IMR-90 (cell line): Measurements from ENCODE around the gene HDHD5. TPM values are rescaled to one million over a fixed set of nuclear protein-coding genes. Genes with fewer than 3 reads are reported as not detected.

Experiments used
- ATAC-seq: fragments of 200-7000 bp; cut with Tn5 transposase; 2 replicates; pipeline ENCODE4 v1.9.1; 2020; ENCODE audit warnings: low read depth, mild to moderate bottlenecking, moderate library complexity
- BruUV-seq: library from RNA; stranded (reverse); fragments of 400-500 nt; replicated peaks from 2 replicates; lab custom pipeline; 2021; lab: Mats Ljungman, UMichigan
- CTCF ChIA-PET: fragments of 300-600 bp; formaldehyde crosslinking; extraction: SDS; loops from one replicate; lab custom pipeline; 2021; ENCODE audit warnings: antibody characterized with exemption; lab: Yijun Ruan, JAX
- POLR2A ChIA-PET: fragments of 300-600 bp; sonication (Branson Sonifier 250); formaldehyde crosslinking; loops from one replicate; lab custom pipeline; 2022; ENCODE audit warnings: antibody characterized with exemption; ENCODE audit not compliant: unreplicated experiment; lab: Charles Lee
- DNase-seq: peaks from one replicate; pipeline ENCODE4 v3.0.0; 2013
- H2AFZ ChIP-seq: replicated peaks from 2 replicates; pipeline ENCODE3; 2013; ENCODE audit warnings: low read length, mild to moderate bottlenecking; ENCODE audit not compliant: poor library complexity
- H2AK5ac ChIP-seq: 2 replicates; pipeline ENCODE4 v1.6.1; 2013; ENCODE audit warnings: low read depth, low read length, inconsistent platforms
- H2AK9ac ChIP-seq: replicated peaks from 2 replicates; pipeline ENCODE3; 2013; ENCODE audit warnings: mild to moderate bottlenecking, low read depth, low read length, moderate library complexity; ENCODE audit not compliant: poor library complexity
- H2BK120ac ChIP-seq: 2 replicates; pipeline ENCODE4 v1.6.1; 2013; ENCODE audit warnings: low read depth, low read length, inconsistent platforms
- H2BK15ac ChIP-seq: 3 replicates; pipeline ENCODE4 v1.6.1; 2013; ENCODE audit warnings: low read depth, low read length, inconsistent platforms
- H2BK20ac ChIP-seq: 2 replicates; pipeline ENCODE4 v1.6.1; 2013; ENCODE audit warnings: low read depth, mild to moderate bottlenecking, inconsistent platforms, low read length, moderate library complexity
- H2BK5ac ChIP-seq: 2 replicates; pipeline ENCODE4 v1.6.1; 2013; ENCODE audit warnings: mild to moderate bottlenecking, low read depth, low read length, inconsistent platforms; ENCODE audit not compliant: poor library complexity, severe bottlenecking
- H3K14ac ChIP-seq: replicated peaks from 2 replicates; pipeline ENCODE4 v1.6.1; 2013; ENCODE audit warnings: low read depth, low read length, inconsistent platforms
- H3K18ac ChIP-seq: 2 replicates; pipeline ENCODE4 v1.6.1; 2013; ENCODE audit warnings: low read depth, low read length, control low read depth
- H3K23ac ChIP-seq: 2 replicates; pipeline ENCODE4 v1.6.1; 2013; ENCODE audit warnings: low read depth, low read length, inconsistent platforms
- H3K27ac ChIP-seq: 2 replicates; pipeline ENCODE4 v1.5.1; 2013; ENCODE audit warnings: mild to moderate bottlenecking, control low read depth, low read length; ENCODE audit not compliant: insufficient read depth
- H3K27me3 ChIP-seq: 2 replicates; pipeline ENCODE4 v1.6.1; 2013; ENCODE audit warnings: low read length; ENCODE audit not compliant: control insufficient read depth, insufficient read depth
- H3K36me3 ChIP-seq: 2 replicates; pipeline ENCODE4 v1.6.1; 2013; ENCODE audit warnings: low read length, mixed read lengths; ENCODE audit not compliant: control insufficient read depth, insufficient read depth
- H3K4ac ChIP-seq: 2 replicates; pipeline ENCODE4 v1.6.1; 2013; ENCODE audit warnings: low read depth, low read length, inconsistent platforms
- H3K4me1 ChIP-seq: 2 replicates; pipeline ENCODE4 v1.6.1; 2013; ENCODE audit warnings: low read length, mixed read lengths; ENCODE audit not compliant: control insufficient read depth, insufficient read depth
- H3K4me2 ChIP-seq: 2 replicates; pipeline ENCODE4 v1.6.1; 2013; ENCODE audit warnings: low read depth, mild to moderate bottlenecking, control low read depth, low read length, moderate library complexity
- H3K4me3 ChIP-seq: 2 replicates; pipeline ENCODE4 v1.5.1; 2013; ENCODE audit warnings: low read depth, mild to moderate bottlenecking, control low read depth, low read length, moderate library complexity; ENCODE audit not compliant: insufficient read depth
- H3K56ac ChIP-seq: 2 replicates; pipeline ENCODE4 v1.6.1; 2013; ENCODE audit warnings: low read length, inconsistent platforms; ENCODE audit not compliant: insufficient read depth; ENCODE audit errors: extremely low read depth
- H3K79me1 ChIP-seq, 2 experiments: 2 replicates each; pipeline ENCODE4 v1.6.1; 2013; ENCODE audit warnings: low read length in 2 of 2, inconsistent platforms in 1 of 2, low read depth in 1 of 2
- H3K9ac ChIP-seq: 2 replicates; pipeline ENCODE4 v1.6.1; 2013; ENCODE audit warnings: low read depth, low read length, control low read depth
- H3K9me1 ChIP-seq: 2 replicates; pipeline ENCODE4 v1.6.1; 2013; ENCODE audit warnings: low read length, inconsistent platforms; ENCODE audit not compliant: insufficient read depth
- H3K9me3 ChIP-seq: 2 replicates; pipeline ENCODE4 v1.6.1; 2013; ENCODE audit warnings: low read length; ENCODE audit not compliant: control insufficient read depth, insufficient read depth
- H4K20me1 ChIP-seq: 2 replicates; pipeline ENCODE4 v1.6.1; 2013; ENCODE audit warnings: low read length, inconsistent platforms; ENCODE audit not compliant: insufficient read depth
- H4K5ac ChIP-seq: 2 replicates; pipeline ENCODE4 v1.6.1; 2013; ENCODE audit warnings: mild to moderate bottlenecking, low read depth, low read length, control low read depth
- H4K8ac ChIP-seq, 2 experiments: 2 replicates each; pipeline ENCODE4 v1.6.1; 2013; ENCODE audit warnings: low read depth in 2 of 2, low read length in 2 of 2, control low read depth in 1 of 2, inconsistent platforms in 1 of 2
- H4K91ac ChIP-seq: 2 replicates; pipeline ENCODE4 v1.6.1; 2013; ENCODE audit warnings: low read depth, low read length, inconsistent platforms; ENCODE audit not compliant: insufficient read depth
- BHLHE40 ChIP-seq: fragments of 150-350 bp; IDR thresholded peaks from 2 replicates; pipeline ENCODE4 v1.6.1; 2016; ENCODE audit warnings: mild to moderate bottlenecking, low read depth, low read length
- CEBPB ChIP-seq: IDR thresholded peaks from 2 replicates; pipeline ENCODE4 v1.6.1; 2012; ENCODE audit warnings: low read depth, low read length, improper control_type of control experiment
- CHD1 ChIP-seq: IDR thresholded peaks from 2 replicates; pipeline ENCODE4 v1.6.1; 2012; ENCODE audit warnings: low read depth, low read length, improper control_type of control experiment
- CTCF ChIP-seq: conservative IDR thresholded peaks from 2 replicates; pipeline ENCODE4 v1.5.1; 2012; ENCODE audit warnings: mild to moderate bottlenecking, low read depth, low read length, improper control_type of control experiment
- FOS ChIP-seq: fragments of 150-350 bp; IDR thresholded peaks from 2 replicates; pipeline ENCODE4 v1.6.1; 2016; ENCODE audit warnings: low read depth, low read length
- MAFK ChIP-seq: IDR thresholded peaks from 2 replicates; pipeline ENCODE4 v1.6.1; 2012; ENCODE audit warnings: low read depth, low read length, improper control_type of control experiment
- MAZ ChIP-seq: IDR thresholded peaks from 2 replicates; pipeline ENCODE4 v1.6.1; 2012; ENCODE audit warnings: low read depth, mild to moderate bottlenecking, low read length, improper control_type of control experiment, moderate library complexity, borderline replicate concordance
- MXI1 ChIP-seq: IDR thresholded peaks from 2 replicates; pipeline ENCODE4 v1.6.1; 2012; ENCODE audit warnings: low read depth, mild to moderate bottlenecking, low read length, moderate library complexity, borderline replicate concordance
- NFE2L2 ChIP-seq: fragments of 150-350 bp; IDR thresholded peaks from 2 replicates; pipeline ENCODE4 v1.6.1; 2016; ENCODE audit warnings: low read depth, mild to moderate bottlenecking, low read length
- POLR2A ChIP-seq: IDR thresholded peaks from 2 replicates; pipeline ENCODE4 v1.6.1; 2012; ENCODE audit warnings: mild to moderate bottlenecking, low read depth, low read length
- RAD21 ChIP-seq: IDR thresholded peaks from 2 replicates; pipeline ENCODE4 v1.6.1; 2012; ENCODE audit warnings: low read length, improper control_type of control experiment
- RCOR1 ChIP-seq: IDR thresholded peaks from 2 replicates; pipeline ENCODE4 v1.6.1; 2012; ENCODE audit warnings: mild to moderate bottlenecking, low read length, improper control_type of control experiment; ENCODE audit not compliant: insufficient replicate concordance
- RFX5 ChIP-seq: IDR thresholded peaks from 2 replicates; pipeline ENCODE4 v1.8.0; 2012; ENCODE audit warnings: low read depth, mild to moderate bottlenecking, low read length, moderate library complexity
- SMC3 ChIP-seq: fragments of 150-350 bp; IDR thresholded peaks from 2 replicates; pipeline ENCODE4 v1.6.1; 2016; ENCODE audit warnings: low read depth, mild to moderate bottlenecking, antibody characterized with exemption, low read length, moderate library complexity
- USF2 ChIP-seq: fragments of 150-350 bp; IDR thresholded peaks from 2 replicates; pipeline ENCODE4 v1.6.1; 2017; ENCODE audit warnings: mild to moderate bottlenecking, antibody characterized with exemption, low read length, low read depth
- WGBS, 2 experiments: methylation state at CpG; one replicate each; pipeline versions ENCODE4 v1.1.5 to v1.1.7; 2013; ENCODE audit warnings: missing lambda C conversion rate in 2 of 2; ENCODE audit not compliant: insufficient read length in 1 of 2; ENCODE audit errors: extremely low coverage in 2 of 2; 5-methylcytosine and 5-hydroxymethylcytosine counted together
- dilution Hi-C: fragments of 300-500 bp; cut with HindIII; formaldehyde crosslinking; loops from one replicate; pipeline ENCODE4 v1.14.3; 2018; ENCODE audit warnings: low sequenced_read_pairs; ENCODE audit not compliant: unreplicated experiment
- in situ Hi-C: fragments of 300-500 bp; cut with MboI; formaldehyde crosslinking; loops from 3 replicates; pipeline ENCODE4 v1.14.3; 2019; ENCODE audit warnings: low sequenced_read_pairs, inconsistent platforms, mixed read lengths
- intact Hi-C: fragments of 100-400 bp; cut with micrococcal nuclease; formaldehyde crosslinking; loops from 2 replicates; pipeline ENCODE4 v1.10.0; 2022
- polyA plus RNA-seq, 3 experiments: library from polyadenylated mRNA; depleted of rRNA; stranded (reverse); fragments of >200 nt; gene quantifications; 2 replicates each; pipeline ENCODE4 v1.2.3, GENCODE V29; 2012; ENCODE audit warnings: low replicate concordance in 1 of 3
- total RNA-seq: library from RNA; depleted of rRNA; stranded (reverse); fragments of >200 nt; gene quantifications from 2 replicates; pipeline ENCODE4 v1.2.3, GENCODE V29; 2012
- TF ChIP-seq, protein P1 (sequence below): fragments of 150-350 bp; IDR thresholded peaks from 2 replicates; pipeline ENCODE4 v1.6.1; 2016; ENCODE audit warnings: low read depth, mild to moderate bottlenecking, low read length, moderate library complexity, borderline replicate concordance

The HDHD5 gene
- total and polyA plus RNA-seq, 2 of the 4 experiments (the other 2 are of a cell fraction) = 31.9 to 37.5 TPM

DNA sequence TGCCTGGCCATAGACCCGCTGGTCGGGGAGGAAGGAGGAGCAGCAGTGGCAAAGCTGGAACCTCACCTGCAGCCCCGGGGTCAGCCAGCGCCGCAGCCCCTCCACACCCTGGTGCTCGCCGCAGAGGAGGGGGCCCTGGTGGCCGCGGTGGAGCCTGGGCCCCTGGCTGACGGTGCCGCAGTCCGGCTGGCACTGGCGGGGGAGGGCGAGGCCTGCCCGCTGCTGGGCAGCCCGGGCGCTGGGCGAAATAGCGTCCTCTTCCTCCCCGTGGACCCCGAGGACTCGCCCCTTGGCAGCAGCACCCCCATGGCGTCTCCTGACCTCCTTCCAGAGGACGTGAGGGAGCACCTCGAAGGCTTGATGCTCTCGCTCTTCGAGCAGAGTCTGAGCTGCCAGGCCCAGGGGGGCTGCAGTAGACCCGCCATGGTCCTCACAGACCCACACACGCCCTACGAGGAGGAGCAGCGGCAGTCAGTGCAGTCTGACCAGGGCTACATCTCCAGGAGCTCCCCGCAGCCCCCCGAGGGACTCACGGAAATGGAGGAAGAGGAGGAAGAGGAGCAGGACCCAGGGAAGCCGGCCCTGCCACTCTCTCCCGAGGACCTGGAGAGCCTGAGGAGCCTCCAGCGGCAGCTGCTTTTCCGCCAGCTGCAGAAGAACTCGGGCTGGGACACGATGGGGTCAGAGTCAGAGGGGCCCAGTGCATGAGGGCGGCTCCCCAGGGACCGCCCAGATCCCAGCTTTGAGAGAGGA is 49.8 kb downstream of the HDHD5 start:
- ChIA-PET CTCF (no interaction called here), POLR2A (no interaction called here)
- Histone ChIP-seq H3K9ac (no peak overlapping the region), H3K4ac (no peak overlapping the region), H3K79me1 (no peaks in the 10 kb centered on the region), H2AFZ (no peak overlapping the region), H3K14ac (no peak overlapping the region), H3K36me3 (peaks cover 45% of the 10 kb centered on the region), H2BK120ac (no peak overlapping the region), H4K91ac (no peak overlapping the region), H2BK15ac (no peak overlapping the region), H2BK5ac (no peak overlapping the region), H4K5ac (no peak overlapping the region), H3K4me1 (no peaks in the 10 kb centered on the region), H2AK9ac (no peak overlapping the region), H3K9me1 (no peaks in the 10 kb centered on the region), H2BK20ac (no peak overlapping the region), H3K27ac (no peak overlapping the region), H4K8ac (no peak overlapping the region), H3K18ac (no peak overlapping the region), H3K9me3 (no peaks in the 10 kb centered on the region), H2AK5ac (no peak overlapping the region), H4K20me1 (no peaks in the 10 kb centered on the region), H3K56ac (no peak overlapping the region), H3K23ac (no peak overlapping the region), H3K4me3 (no peak overlapping the region), H3K27me3 (no peaks in the 10 kb centered on the region), H3K4me2 (no peak overlapping the region)
- dilution Hi-C loops = no loop called here
- intact Hi-C loops = no loop called here
- 91% methylated on average over 15 of the region's 42 CpGs; no CpG with 5 or more reads in 1 of the 2 experiments for WGBS, 2 experiments
- ATAC-seq (no peak), DNase-seq (no peak)
- BruUV-seq = no TSS peak
- TF ChIP-seq RAD21 = no peak
- TF ChIP-seq, protein P1, sequence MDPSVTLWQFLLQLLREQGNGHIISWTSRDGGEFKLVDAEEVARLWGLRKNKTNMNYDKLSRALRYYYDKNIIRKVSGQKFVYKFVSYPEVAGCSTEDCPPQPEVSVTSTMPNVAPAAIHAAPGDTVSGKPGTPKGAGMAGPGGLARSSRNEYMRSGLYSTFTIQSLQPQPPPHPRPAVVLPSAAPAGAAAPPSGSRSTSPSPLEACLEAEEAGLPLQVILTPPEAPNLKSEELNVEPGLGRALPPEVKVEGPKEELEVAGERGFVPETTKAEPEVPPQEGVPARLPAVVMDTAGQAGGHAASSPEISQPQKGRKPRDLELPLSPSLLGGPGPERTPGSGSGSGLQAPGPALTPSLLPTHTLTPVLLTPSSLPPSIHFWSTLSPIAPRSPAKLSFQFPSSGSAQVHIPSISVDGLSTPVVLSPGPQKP = no peak
- TF ChIP-seq MAFK = no peak
- TF ChIP-seq MAZ = no peak
- TF ChIP-seq SMC3 = no peak
- TF ChIP-seq CTCF = no peak
- TF ChIP-seq FOS = no peak
- TF ChIP-seq CEBPB = no peak
- TF ChIP-seq USF2 = no peak
- TF ChIP-seq BHLHE40 = no peak
- no peak for TF ChIP-seq MXI1
- TF ChIP-seq RCOR1 = no peak
- TF ChIP-seq RFX5 = no peak
- TF ChIP-seq CHD1 = no peak
- TF ChIP-seq POLR2A = no peak
- no peak for TF ChIP-seq NFE2L2
- in situ Hi-C loops = no loop called here
